Measurements from ENCODE around the gene FRMD4B.

FRMD4B gene

GRCh38 chr3:69368129-69368741 lies 17.7 kb downstream of the FRMD4B start:
- in situ Hi-C loops (cut with MboI; ENCODE audit: low sequenced_read_pairs): no loop called here

- in situ Hi-C loops (cut with MboI; ENCODE audit: low sequenced_read_pairs): no loop called here
Observed at GRCh38 chr3:69367586-69367985, 18.3 kb downstream of the FRMD4B start.

GRCh38 chr3:69364354-69364753 lies 21.5 kb downstream of the FRMD4B start:
- in situ Hi-C loops (cut with MboI; ENCODE audit: low sequenced_read_pairs): no loop called here

DNA sequence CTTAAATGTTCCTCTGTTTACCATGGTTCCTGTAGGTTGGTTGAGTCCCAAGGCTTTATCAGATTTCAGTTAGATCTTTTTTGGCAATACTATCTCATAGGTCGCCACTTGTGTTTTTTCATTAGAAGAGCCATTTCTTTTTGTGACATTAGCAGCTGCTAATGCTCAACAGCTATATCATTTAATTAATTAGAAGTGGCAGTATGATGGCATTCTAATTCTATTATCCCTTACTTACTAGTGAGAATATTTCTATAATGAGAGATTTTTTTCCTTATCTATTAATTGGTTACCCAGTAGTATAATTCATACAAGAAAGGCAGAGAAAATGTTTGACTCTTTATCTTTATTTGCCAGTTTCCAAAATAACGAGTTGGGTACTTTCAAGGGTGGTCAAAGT lies 25.2 kb downstream of the FRMD4B start:
- in situ Hi-C loops (cut with MboI; ENCODE audit: low sequenced_read_pairs): no loop called here

- in situ Hi-C loops (cut with MboI; ENCODE audit: low sequenced_read_pairs): no loop called here
Observed at GRCh38 chr3:69359916-69360315, 26.0 kb downstream of the FRMD4B start.

GRCh38 chr3:69359339-69359893 lies 26.5 kb downstream of the FRMD4B start:
- in situ Hi-C loops (cut with MboI; ENCODE audit: low sequenced_read_pairs): no loop called here

DNA sequence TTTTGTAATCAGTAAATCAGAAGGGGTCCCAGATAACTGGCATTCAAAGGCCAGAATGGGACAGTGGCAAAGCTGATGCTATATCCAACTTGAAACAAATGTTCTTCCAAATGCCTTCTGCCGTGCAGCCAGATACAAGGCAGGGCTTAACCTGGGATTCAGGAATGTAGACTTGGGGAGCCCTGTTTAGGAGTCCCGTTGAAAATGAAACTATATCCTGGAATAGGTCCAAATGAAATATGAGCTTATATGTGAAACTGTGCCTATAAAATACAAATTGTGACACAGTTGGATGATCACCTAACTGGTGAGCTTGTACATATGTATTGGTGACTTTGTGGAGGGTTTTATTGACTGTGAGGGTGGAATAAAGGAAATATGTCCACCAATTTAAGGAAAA lies 28.7 kb downstream of the FRMD4B start:
- in situ Hi-C loops (cut with MboI; ENCODE audit: low sequenced_read_pairs): no loop called here

DNA sequence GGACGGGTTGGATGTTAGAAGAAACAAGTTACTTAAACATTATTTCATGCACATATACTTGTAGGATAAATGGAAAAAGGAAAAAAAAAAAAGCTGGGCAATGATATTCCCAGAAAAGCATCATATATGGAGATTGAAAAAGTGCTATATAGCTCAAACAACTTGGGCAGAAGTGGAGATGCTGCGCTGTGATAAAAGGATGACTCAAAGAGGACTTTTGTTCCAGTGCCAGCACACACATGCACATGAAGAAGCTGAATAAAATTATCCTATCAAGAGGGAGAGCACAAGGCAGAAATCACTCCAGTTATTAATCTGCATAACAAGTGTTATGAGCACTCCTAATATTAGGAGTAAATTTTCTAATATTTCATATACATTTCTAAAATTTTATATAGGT lies 30.9 kb downstream of the FRMD4B start:
- in situ Hi-C loops (cut with MboI; ENCODE audit: low sequenced_read_pairs): no loop called here

DNA sequence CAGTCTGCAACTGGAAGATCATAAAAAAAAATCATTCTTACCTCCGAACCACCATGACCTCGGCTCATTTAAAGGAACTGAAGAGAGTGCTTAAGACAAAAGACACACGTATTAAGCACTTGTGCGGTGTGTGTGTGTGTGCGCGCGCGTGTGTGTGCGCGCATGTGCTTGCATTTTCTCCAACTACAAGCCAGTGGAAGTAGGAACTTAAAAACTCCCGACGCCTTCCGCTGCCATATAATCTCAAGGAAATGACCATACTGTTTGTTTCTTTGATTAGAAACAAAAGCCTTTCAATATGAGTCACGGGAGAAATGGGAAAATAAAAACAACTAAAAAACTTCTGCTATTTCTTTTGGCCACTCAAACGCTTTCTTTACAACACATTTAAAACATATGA lies 32.4 kb downstream of the FRMD4B start:
- in situ Hi-C loops (cut with MboI; ENCODE audit: low sequenced_read_pairs): no loop called here

- in situ Hi-C loops (cut with MboI; ENCODE audit: low sequenced_read_pairs): no loop called here
Observed at GRCh38 chr3:69353088-69353478, 32.8 kb downstream of the FRMD4B start.

GRCh38 chr3:69352305-69353087 lies 33.4 kb downstream of the FRMD4B start:
- in situ Hi-C loops (cut with MboI; ENCODE audit: low sequenced_read_pairs): no loop called here

DNA sequence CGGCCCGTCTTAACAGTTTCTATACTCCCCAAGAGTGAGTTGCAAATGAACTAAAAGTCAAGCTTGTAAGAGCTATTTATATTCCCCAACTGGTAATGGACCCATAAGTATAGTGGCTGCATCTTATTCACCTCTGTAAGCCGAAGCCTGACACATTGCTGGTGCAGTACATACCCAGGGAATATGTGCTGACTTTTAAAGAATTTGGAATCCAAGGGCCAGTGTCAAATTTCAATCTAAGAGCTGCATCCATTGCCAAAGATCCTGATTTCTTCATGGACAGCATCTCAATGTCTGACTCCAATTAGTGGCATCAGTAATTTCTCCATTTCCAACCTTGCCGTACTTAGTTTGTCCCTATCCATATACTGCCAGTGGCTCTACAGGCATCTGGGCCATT lies 42.0 kb downstream of the FRMD4B start:
- in situ Hi-C loops (cut with MboI; ENCODE audit: low sequenced_read_pairs): no loop called here

DNA sequence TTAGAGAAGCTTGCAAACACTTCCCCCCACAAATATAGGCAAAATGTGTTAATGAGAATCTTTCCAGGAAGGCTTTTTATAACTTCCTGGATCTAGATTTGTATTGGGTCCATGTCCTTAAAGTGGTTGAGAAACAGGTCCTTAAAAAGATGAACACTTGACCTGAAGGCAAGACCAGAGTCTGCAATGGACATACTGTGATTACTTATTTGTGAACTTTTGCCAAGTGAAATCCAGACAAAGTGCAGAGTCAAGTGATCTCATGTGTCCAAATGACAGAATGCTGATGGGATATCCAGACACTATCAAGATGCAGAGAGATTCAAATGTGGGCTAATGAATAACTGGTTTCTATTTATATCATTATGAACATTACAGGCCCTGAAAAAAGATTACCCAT lies 43.8 kb downstream of the FRMD4B start:
- in situ Hi-C loops (cut with MboI; ENCODE audit: low sequenced_read_pairs): no loop called here

- in situ Hi-C loops (cut with MboI; ENCODE audit: low sequenced_read_pairs): no loop called here
Observed at GRCh38 chr3:69339760-69340159, 46.1 kb downstream of the FRMD4B start.

DNA sequence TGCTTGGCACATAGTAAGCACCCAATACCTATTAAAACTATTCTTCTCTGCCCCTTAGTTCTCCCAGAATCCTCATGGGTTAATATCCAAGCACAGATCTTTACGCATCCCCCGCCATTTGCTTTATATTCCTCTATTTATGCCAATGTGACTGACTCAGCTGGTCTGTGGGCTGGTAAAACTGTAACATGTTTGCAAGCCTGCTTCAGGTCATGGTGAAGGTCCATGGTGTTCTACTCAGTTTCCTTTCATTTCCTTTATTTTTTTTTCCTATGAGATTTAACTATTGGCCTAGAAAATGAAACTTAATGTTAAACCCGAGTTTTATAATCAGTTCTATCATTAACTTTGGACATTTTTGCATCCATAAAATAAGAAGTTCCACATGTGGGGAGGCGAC lies 47.0 kb downstream of the FRMD4B start:
- in situ Hi-C loops (cut with MboI; ENCODE audit: low sequenced_read_pairs): no loop called here

DNA sequence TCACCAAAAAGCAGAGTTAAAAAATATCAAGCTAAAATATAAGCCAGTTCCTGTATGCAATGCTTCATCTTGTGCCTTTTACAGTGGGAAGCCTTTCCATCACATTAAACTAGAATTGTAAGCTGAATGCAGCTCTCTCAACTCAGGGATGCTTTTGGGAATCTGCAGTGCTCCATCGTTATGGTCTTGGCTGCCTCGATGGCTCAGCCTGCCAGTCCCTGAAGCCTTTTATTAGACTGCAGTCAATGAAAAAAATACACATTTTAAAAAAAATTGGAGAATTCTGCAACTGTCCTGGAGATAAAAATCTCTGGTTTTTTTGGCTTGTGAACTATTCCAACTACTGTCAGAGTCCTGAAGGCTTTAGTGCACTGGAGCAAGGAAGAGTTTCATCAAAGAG lies 53.0 kb downstream of the FRMD4B start:
- in situ Hi-C loops (cut with MboI; ENCODE audit: low sequenced_read_pairs): no loop called here

GRCh38 chr3:69330891-69331400 lies 54.9 kb downstream of the FRMD4B start:
- in situ Hi-C loops (cut with MboI; ENCODE audit: low sequenced_read_pairs): no loop called here

- in situ Hi-C loops (cut with MboI; ENCODE audit: low sequenced_read_pairs): no loop called here
Observed at GRCh38 chr3:69329892-69330291, 56.0 kb downstream of the FRMD4B start.

GRCh38 chr3:69328963-69329302 lies 57.0 kb downstream of the FRMD4B start:
- in situ Hi-C loops (cut with MboI; ENCODE audit: low sequenced_read_pairs): no loop called here

GRCh38 chr3:69328103-69328962 lies 57.6 kb downstream of the FRMD4B start:
- in situ Hi-C loops (cut with MboI; ENCODE audit: low sequenced_read_pairs): no loop called here

- in situ Hi-C loops (cut with MboI; ENCODE audit: low sequenced_read_pairs): no loop called here
Observed at GRCh38 chr3:69326855-69327300, 59.0 kb downstream of the FRMD4B start.
